Rectal smooth muscle tissue (tissue), 1 donor: Measurements from ENCODE around the gene CHST6.
"Not testable (repeated sequence)": the region's sequence is repeated elsewhere in the genome, so short reads cannot be mapped to it uniquely, and the experiment has no call there.

Experiments used
- H3K27ac ChIP-seq: one replicate; pipeline ENCODE4 v1.7.0; 2013; ENCODE audit warnings: low read depth, low read length, inconsistent platforms
- H3K27me3 ChIP-seq: one replicate; pipeline ENCODE4 v1.7.0; 2013; ENCODE audit warnings: low read length; ENCODE audit not compliant: control insufficient read depth, insufficient read depth
- H3K36me3 ChIP-seq: one replicate; pipeline ENCODE4 v1.7.0; 2013; ENCODE audit warnings: low read length; ENCODE audit not compliant: control insufficient read depth, insufficient read depth
- H3K4me1 ChIP-seq: one replicate; pipeline ENCODE4 v1.7.0; 2013; ENCODE audit warnings: low read length; ENCODE audit not compliant: control insufficient read depth, insufficient read depth
- H3K4me3 ChIP-seq: one replicate; pipeline ENCODE4 v1.7.0; 2013; ENCODE audit warnings: low read length
- H3K9ac ChIP-seq: one replicate; pipeline ENCODE4 v1.7.0; 2013; ENCODE audit warnings: low read length

Gene CHST6

GRCh38 chr16:75462806-75463205 is 32.4 kb downstream of the CHST6 start:
- Histone ChIP-seq H3K27me3 (no peaks in the 10 kb centered on the region), H3K9ac (no peak overlapping the region), H3K36me3 (no peaks in the 10 kb centered on the region), H3K4me3 (no peak overlapping the region), H3K4me1 (no peaks in the 10 kb centered on the region), H3K27ac (no peak overlapping the region)

GRCh38 chr16:75461575-75461974 is 33.7 kb downstream of the CHST6 start:
- Histone ChIP-seq H3K4me1 (no peaks in the 10 kb centered on the region), H3K4me3 (no peak overlapping the region), H3K27ac (no peak overlapping the region), H3K9ac (no peak overlapping the region), H3K27me3 (no peaks in the 10 kb centered on the region), H3K36me3 (no peaks in the 10 kb centered on the region)

- Histone ChIP-seq H3K27me3 (no peaks in the 10 kb centered on the region), H3K27ac (no peak overlapping the region), H3K36me3 (no peaks in the 10 kb centered on the region), H3K4me1 (no peaks in the 10 kb centered on the region), H3K9ac (no peak overlapping the region), H3K4me3 (no peak overlapping the region)
Measured at GRCh38 chr16:75460446-75460845, 34.8 kb downstream of the CHST6 start.

GRCh38 chr16:75459691-75460090 is 35.5 kb downstream of the CHST6 start:
- no peaks in the 10 kb centered on the region for H3K36me3 ChIP-seq
- H3K27ac ChIP-seq: no peak overlapping the region
- H3K4me1 ChIP-seq: no peaks in the 10 kb centered on the region
- H3K9ac ChIP-seq: no peak overlapping the region
- no peak overlapping the region for H3K4me3 ChIP-seq
- no peaks in the 10 kb centered on the region for H3K27me3 ChIP-seq

- no peak overlapping the region for H3K9ac ChIP-seq
- no peak overlapping the region for H3K27ac ChIP-seq
- no peaks in the 10 kb centered on the region for H3K36me3 ChIP-seq
- H3K4me1 ChIP-seq: no peaks in the 10 kb centered on the region
- H3K27me3 ChIP-seq: no peaks in the 10 kb centered on the region
- no peak overlapping the region for H3K4me3 ChIP-seq
Measured at GRCh38 chr16:75458439-75458838, 36.8 kb downstream of the CHST6 start.

GRCh38 chr16:75458029-75458428 is 37.2 kb downstream of the CHST6 start:
- no peaks in the 10 kb centered on the region for H3K4me1 ChIP-seq
- H3K4me3 ChIP-seq: no peak overlapping the region
- no peak overlapping the region for H3K9ac ChIP-seq
- H3K36me3 ChIP-seq: no peaks in the 10 kb centered on the region
- H3K27me3 ChIP-seq: no peaks in the 10 kb centered on the region
- no peak overlapping the region for H3K27ac ChIP-seq

GRCh38 chr16:75457485-75458021 is 37.7 kb downstream of the CHST6 start:
- Histone ChIP-seq H3K4me1 (no peaks in the 10 kb centered on the region), H3K4me3 (no peak overlapping the region), H3K9ac (no peak overlapping the region), H3K36me3 (no peaks in the 10 kb centered on the region), H3K27me3 (no peaks in the 10 kb centered on the region), H3K27ac (no peak overlapping the region)

- Histone ChIP-seq H3K9ac (no peak overlapping the region), H3K36me3 (no peaks in the 10 kb centered on the region), H3K27me3 (no peaks in the 10 kb centered on the region), H3K4me3 (no peak overlapping the region), H3K27ac (no peak overlapping the region), H3K4me1 (no peaks in the 10 kb centered on the region)
Measured at GRCh38 chr16:75456971-75457370, 38.3 kb downstream of the CHST6 start.

GRCh38 chr16:75456486-75456885 is 38.8 kb downstream of the CHST6 start:
- not testable (repeated sequence) for H3K36me3 ChIP-seq, H3K27me3 ChIP-seq, H3K4me3 ChIP-seq, H3K4me1 ChIP-seq, H3K27ac ChIP-seq, H3K9ac ChIP-seq

- Histone ChIP-seq H3K4me3 (no peak overlapping the region), H3K36me3 (no peaks in the 10 kb centered on the region), H3K9ac (no peak overlapping the region), H3K4me1 (no peaks in the 10 kb centered on the region), H3K27ac (no peak overlapping the region), H3K27me3 (no peaks in the 10 kb centered on the region)
Measured at GRCh38 chr16:75455677-75456076, 39.6 kb downstream of the CHST6 start.

GRCh38 chr16:75452464-75453190 is 42.6 kb downstream of the CHST6 start:
- H3K4me3 ChIP-seq: no peak overlapping the region
- H3K9ac ChIP-seq: no peak overlapping the region
- H3K36me3 ChIP-seq: peaks cover 4% of the 10 kb centered on the region
- no peaks in the 10 kb centered on the region for H3K4me1 ChIP-seq
- H3K27me3 ChIP-seq: no peaks in the 10 kb centered on the region
- H3K27ac ChIP-seq: no peak overlapping the region

GRCh38 chr16:75446416-75446815 is 48.8 kb downstream of the CHST6 start:
- Histone ChIP-seq H3K4me3 (no peak overlapping the region), H3K27me3 (no peaks in the 10 kb centered on the region), H3K4me1 (no peaks in the 10 kb centered on the region), H3K9ac (no peak overlapping the region), H3K36me3 (peaks cover 4% of the 10 kb centered on the region), H3K27ac (no peak overlapping the region)

GRCh38 chr16:75445298-75445697 is 49.9 kb downstream of the CHST6 start:
- Histone ChIP-seq H3K4me3 (no peak overlapping the region), H3K36me3 (peaks cover 4% of the 10 kb centered on the region), H3K27ac (no peak overlapping the region), H3K27me3 (no peaks in the 10 kb centered on the region), H3K9ac (no peak overlapping the region), H3K4me1 (no peaks in the 10 kb centered on the region)
